OCI-LY3 (cell line): ENCODE measurements around the gene CACNA1F.

Experiments
- H2AFZ ChIP-seq: fragments of 200-600, 300-600 bp; shearing (Covaris generic); 2 replicates; pipeline ENCODE4 v1.6.0; 2014; ENCODE audit warnings: antibody characterized with exemption, low read depth, low read length
- H3K27ac ChIP-seq: fragments of 200-600, 300-600 bp; sonication (generic); 2 replicates; pipeline ENCODE4 v1.5.1; 2014; ENCODE audit warnings: mild to moderate bottlenecking, low read length, moderate library complexity, mixed read lengths
- H3K27me3 ChIP-seq: fragments of 200-600, 300-600 bp; sonication (generic); 2 replicates; pipeline ENCODE4 v1.6.1; 2014; ENCODE audit warnings: low read depth, low read length, mixed read lengths
- H3K36me3 ChIP-seq: fragments of 200-600, 300-600 bp; sonication (generic); replicated peaks from 2 replicates; pipeline ENCODE3; 2014; ENCODE audit warnings: low read depth, low read length, mixed read lengths
- H3K4me1 ChIP-seq: fragments of 300-600, 200-600 bp; sonication (generic); 2 replicates; pipeline ENCODE4 v1.6.1; 2014; ENCODE audit warnings: low read length, mixed read lengths
- H3K4me2 ChIP-seq: fragments of 200-600, 300-600 bp; sonication (generic); 2 replicates; pipeline ENCODE4 v1.6.1; 2014; ENCODE audit warnings: low read length, mixed read lengths
- H3K4me3 ChIP-seq: fragments of 300-600, 200-600 bp; sonication (generic); 2 replicates; pipeline ENCODE4 v1.5.1; 2014; ENCODE audit warnings: antibody characterized with exemption, mild to moderate bottlenecking, low read length, moderate library complexity
- H3K79me2 ChIP-seq: fragments of 300-600, 200-600 bp; shearing (Covaris generic); 2 replicates; pipeline ENCODE4 v1.6.1; 2014; ENCODE audit warnings: mild to moderate bottlenecking, low read length, mixed read lengths
- H3K9ac ChIP-seq: fragments of 300-600, 200-600 bp; shearing (Covaris generic); 2 replicates; pipeline ENCODE4 v1.6.0; 2014; ENCODE audit warnings: mild to moderate bottlenecking, low read length, moderate library complexity
- H3K9me3 ChIP-seq: fragments of 200-600, 300-600 bp; shearing (Covaris generic); 2 replicates; pipeline ENCODE4 v1.6.1; 2014; ENCODE audit warnings: low read length, mixed read lengths; ENCODE audit not compliant: insufficient read depth
- H4K20me1 ChIP-seq: fragments of 200-600, 300-600 bp; sonication (generic); 2 replicates; pipeline ENCODE4 v1.6.1; 2016; ENCODE audit warnings: low read length, mixed read lengths; ENCODE audit not compliant: insufficient read depth
- CTCF ChIP-seq: fragments of 200-600, 300-600 bp; sonication (generic); IDR thresholded peaks from 2 replicates; pipeline ENCODE4 v1.5.1; 2014; ENCODE audit warnings: antibody characterized with exemption, low read length, low read depth
- EZH2phosphoT487 ChIP-seq: fragments of 200-600 bp; shearing (Covaris generic); IDR thresholded peaks from 2 replicates; pipeline ENCODE4 v1.6.1; 2018; ENCODE audit warnings: antibody characterized with exemption, mixed run types, low read depth

Gene CACNA1F

GRCh38 chrX:49155900-49156837 is 77.0 kb downstream of the CACNA1F start:
- H4K20me1 ChIP-seq: no peaks in the 10 kb centered on the region
- no peaks in the 10 kb centered on the region for H3K36me3 ChIP-seq
- H2AFZ ChIP-seq: peak overlapping the region; percentile 84
- peak overlapping the region; percentile 99 for H3K9ac ChIP-seq
- H3K4me1 ChIP-seq: peaks cover 6% of the 10 kb centered on the region; the same call in 1 of the 2 replicates
- H3K79me2 ChIP-seq: no peaks in the 10 kb centered on the region
- H3K4me2 ChIP-seq: peak overlapping the region; percentile 94
- H3K9me3 ChIP-seq: no peaks in the 10 kb centered on the region
- TF ChIP-seq EZH2phosphoT487 (no peak), CTCF (peak; percentile 65)
- peak overlapping the region; percentile 81 for H3K27ac ChIP-seq
- peak overlapping the region; percentile 99 for H3K4me3 ChIP-seq
- no peaks in the 10 kb centered on the region for H3K27me3 ChIP-seq

GRCh38 chrX:49155243-49155899 is 77.8 kb downstream of the CACNA1F start:
- Histone ChIP-seq H3K36me3 (no peaks in the 10 kb centered on the region), H4K20me1 (no peaks in the 10 kb centered on the region), H3K4me2 (peak overlapping the region; percentile 94), H2AFZ (no peak overlapping the region), H3K9ac (peak overlapping the region; percentile 99), H3K27me3 (no peaks in the 10 kb centered on the region), H3K9me3 (no peaks in the 10 kb centered on the region), H3K4me1 (peaks cover 6% of the 10 kb centered on the region; the same call in 1 of the 2 replicates), H3K27ac (0 out of 2 replicates have a peak overlapping the region, but pooled peaks have one; percentile 81), H3K4me3 (peak overlapping the region; percentile 99), H3K79me2 (no peaks in the 10 kb centered on the region)
- no peak for TF ChIP-seq CTCF
- TF ChIP-seq EZH2phosphoT487: no peak
